Psoas muscle (tissue), 8 donors: Measurements from ENCODE around the gene LETM1. TPM values are rescaled to one million over a fixed set of nuclear protein-coding genes. Genes with fewer than 3 reads are reported as not detected.

Source experiments
- ATAC-seq, 4 donors: fragments of 200-7000 bp; cut with Tn5 transposase; one replicate each; pipeline ENCODE4 v1.9.1; 2020; ENCODE audit warnings: moderate library complexity in 3 of 4, mild to moderate bottlenecking in 2 of 4
- DNase-seq, 2 donors: peaks; one replicate each; pipeline ENCODE4 v3.0.0-alpha.2; 2020
- H3K27ac ChIP-seq: fragments of 200-600 bp; one replicate; pipeline ENCODE4 v1.8.0; 2022
- H3K27me3 ChIP-seq, 3 donors: fragments of 200-600 bp in 1 of 3; one replicate each; pipeline versions ENCODE4 v1.6.1 to v1.8.0; 2013 to 2022; ENCODE audit warnings: low read length in 2 of 3, mild to moderate bottlenecking in 2 of 3, moderate library complexity in 1 of 3; ENCODE audit not compliant: insufficient read depth in 3 of 3
- H3K36me3 ChIP-seq, 2 donors: fragments of 200-600 bp in 1 of 2; one replicate each; pipeline versions ENCODE4 v1.6.1 to v1.8.0; 2013 to 2022; ENCODE audit warnings: low read depth in 1 of 2, mild to moderate bottlenecking in 1 of 2, moderate library complexity in 1 of 2; ENCODE audit not compliant: insufficient read depth in 1 of 2
- H3K4me1 ChIP-seq: fragments of 200-600 bp; one replicate; pipeline ENCODE4 v1.8.0; 2022
- H3K4me3 ChIP-seq: fragments of 200-600 bp; one replicate; pipeline ENCODE4 v1.8.0; 2022; ENCODE audit warnings: mild to moderate bottlenecking
- H3K9me3 ChIP-seq: fragments of 200-600 bp; one replicate; pipeline ENCODE4 v1.8.0; 2022
- WGBS, 3 donors: extraction: QIAGEN DNeasy Blood & Tissue Kit; methylation state at CpG; one replicate each; pipeline versions ENCODE4 v1.1.6 to v1.1.7; 2013; 5-methylcytosine and 5-hydroxymethylcytosine counted together
- intact Hi-C, 2 donors: fragments of 100-400 bp; cut with DNase I; formaldehyde crosslinking; loops; one replicate each; pipeline versions ENCODE4 v1.11.0 to v1.14.2; 2022
- polyA plus RNA-seq, 3 donors: library from polyadenylated mRNA; stranded (reverse); fragments of 200-250 nt; gene quantifications; one replicate each; pipeline ENCODE4 v1.2.3, GENCODE V29; 2013
- total RNA-seq, 4 donors: library from RNA; stranded (reverse); fragmentation: NEBNext Ultra II Directional in 2 of 4; extraction: Animal tissue kit (Norgen Biotek cat#: 25700) in 2 of 4; gene quantifications; one replicate each; pipeline versions ENCODE4 v1.2.1 to v1.2.4, GENCODE V29; 2021 to 2023
- TF ChIP-seq, protein P1 (sequence below): fragments of 200-600 bp; IDR thresholded peaks from one replicate; pipeline ENCODE4 v1.8.0; 2022; ENCODE audit warnings: antibody characterized with exemption
- donor health status: healthy with polysubstance abuse.
- donor health status: DM: no; HTN: no; CAD: no; lungs with moderate emphysema.
- donor health status: Bipolar disorder and iron deficiency.
- donor health status: healthy.
- donor health status: DM: yes; HTN: yes; CAD: no.
- donor health status: DM: no; HTN: no; CAD: no.
- donor health status: DM: no; HTN: no; CAD: no.
- donor health status: DM: yes; HTN: yes; CAD: no.

Gene LETM1
- total and polyA plus RNA-seq, 7 donors: 14.1 to 50.3 (median 26.8) TPM

GRCh38 chr4:1854752-1855151, 1.2 kb downstream of the LETM1 start:
- peaks cover 36% of the 10 kb centered on the region for H3K4me1 ChIP-seq
- DNase-seq (no peak), ATAC-seq (no peak)
- H3K27me3 ChIP-seq: no peaks in the 10 kb centered on the region
- H3K36me3 ChIP-seq: peaks cover 0 to 6% of the 10 kb centered on the region in 2 donors
- no peaks in the 10 kb centered on the region for H3K9me3 ChIP-seq
- H3K4me3 ChIP-seq: peak overlapping the region; percentile 95
- intact Hi-C loops: loop anchor here in 1 of 2 donors (5.0 kb wide), 1 partner anchor 43 kb away; no protein-coding TSS in a partner anchor
- 68 to 88% (median 79%) methylated on average over 1 of the region's 1 CpG for WGBS, 3 donors
- no peak overlapping the region for H3K27ac ChIP-seq
- TF ChIP-seq, protein P1, sequence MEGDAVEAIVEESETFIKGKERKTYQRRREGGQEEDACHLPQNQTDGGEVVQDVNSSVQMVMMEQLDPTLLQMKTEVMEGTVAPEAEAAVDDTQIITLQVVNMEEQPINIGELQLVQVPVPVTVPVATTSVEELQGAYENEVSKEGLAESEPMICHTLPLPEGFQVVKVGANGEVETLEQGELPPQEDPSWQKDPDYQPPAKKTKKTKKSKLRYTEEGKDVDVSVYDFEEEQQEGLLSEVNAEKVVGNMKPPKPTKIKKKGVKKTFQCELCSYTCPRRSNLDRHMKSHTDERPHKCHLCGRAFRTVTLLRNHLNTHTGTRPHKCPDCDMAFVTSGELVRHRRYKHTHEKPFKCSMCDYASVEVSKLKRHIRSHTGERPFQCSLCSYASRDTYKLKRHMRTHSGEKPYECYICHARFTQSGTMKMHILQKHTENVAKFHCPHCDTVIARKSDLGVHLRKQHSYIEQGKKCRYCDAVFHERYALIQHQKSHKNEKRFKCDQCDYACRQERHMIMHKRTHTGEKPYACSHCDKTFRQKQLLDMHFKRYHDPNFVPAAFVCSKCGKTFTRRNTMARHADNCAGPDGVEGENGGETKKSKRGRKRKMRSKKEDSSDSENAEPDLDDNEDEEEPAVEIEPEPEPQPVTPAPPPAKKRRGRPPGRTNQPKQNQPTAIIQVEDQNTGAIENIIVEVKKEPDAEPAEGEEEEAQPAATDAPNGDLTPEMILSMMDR: no peak

DNA sequence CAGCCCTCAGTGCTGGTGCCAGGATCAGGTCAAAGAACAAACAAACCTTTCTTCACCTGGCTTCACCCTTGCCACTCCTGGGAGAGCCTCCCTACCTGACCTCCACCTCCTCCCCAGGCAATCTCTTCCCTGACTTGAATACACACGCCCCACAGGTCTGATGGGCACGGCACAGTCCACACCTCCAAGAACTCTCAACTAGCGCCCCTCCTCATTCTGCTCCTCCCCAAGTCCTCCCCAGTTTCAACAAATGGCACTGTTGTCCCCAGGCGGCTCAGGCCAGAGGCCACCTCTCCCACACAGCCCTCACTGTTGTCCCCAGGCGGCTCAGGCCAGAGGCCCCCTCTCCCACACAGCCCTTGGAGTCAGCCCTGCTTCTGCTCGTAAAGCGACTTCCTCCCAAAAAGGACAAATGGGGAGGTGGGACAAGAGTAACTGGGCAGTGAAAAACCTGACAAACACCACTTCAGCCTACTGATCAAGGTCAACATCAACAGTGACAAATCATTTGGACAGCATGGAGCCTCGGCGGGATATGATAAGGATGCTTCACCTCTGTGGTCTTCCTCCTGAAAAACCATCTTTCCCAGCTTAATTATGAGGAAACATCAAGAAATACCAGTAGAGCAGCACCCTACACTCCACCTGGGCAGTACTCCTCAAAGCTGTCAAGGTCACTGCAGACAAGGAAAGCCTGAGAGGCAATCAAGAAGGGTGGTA, 2.9 kb downstream of the LETM1 start:
- no peak overlapping the region for H3K27ac ChIP-seq
- H3K9me3 ChIP-seq: no peaks in the 10 kb centered on the region
- no peak for ATAC-seq
- intact Hi-C loops: no loop called here
- WGBS, 3 donors: 80 to 82% (median 82%) methylated on average over 9 of the region's 9 CpGs
- H3K4me3 ChIP-seq: no peak overlapping the region
- TF ChIP-seq, protein P1: no peak
- peaks cover 0 to 18% of the 10 kb centered on the region in 2 donors for H3K36me3 ChIP-seq
- H3K27me3 ChIP-seq: no peaks in the 10 kb centered on the region
- H3K4me1 ChIP-seq: peaks cover 36% of the 10 kb centered on the region
- DNase-seq: no peak

- WGBS, 3 donors: 62 to 70% (median 66%) methylated on average over 16 of the region's 16 CpGs
- Histone ChIP-seq H3K4me3 (no peak overlapping the region), H3K4me1 (peaks cover 34% of the 10 kb centered on the region), H3K27me3 (no peaks in the 10 kb centered on the region), H3K36me3 (peaks cover 0 to 29% of the 10 kb centered on the region in 2 donors), H3K27ac (no peak overlapping the region), H3K9me3 (no peaks in the 10 kb centered on the region)
- TF ChIP-seq, protein P1: no peak
- intact Hi-C loops: no loop called here
- ATAC-seq (no peak), DNase-seq (no peak)
Observed at GRCh38 chr4:1851575-1852410, 4.2 kb downstream of the LETM1 start.

- peaks cover 0 to 36% of the 10 kb centered on the region in 2 donors for H3K36me3 ChIP-seq
- no peak overlapping the region for H3K27ac ChIP-seq
- intact Hi-C loops: no loop called here
- DNase-seq: no peak
- no peak overlapping the region for H3K4me3 ChIP-seq
- H3K9me3 ChIP-seq: no peaks in the 10 kb centered on the region
- H3K4me1 ChIP-seq: peaks cover 34% of the 10 kb centered on the region
- no peak for ATAC-seq
- TF ChIP-seq, protein P1: no peak
- no peaks in the 10 kb centered on the region for H3K27me3 ChIP-seq
- 43 to 59% (median 53%) methylated on average over 11 of the region's 11 CpGs for WGBS, 3 donors
Observed at GRCh38 chr4:1851160-1851559, 4.8 kb downstream of the LETM1 start.
